GM23338 (cell line): ENCODE measurements around the gene TOM1L2.

ENCODE experiments used
- JUNB ChIP-seq: IDR thresholded peaks from one replicate; pipeline ENCODE4 v1.6.1; 2016; ENCODE audit warnings: antibody characterized with exemption; ENCODE audit not compliant: unreplicated experiment
- TF ChIP-seq, protein P1 (sequence below), 2 experiments: fragments of 200-600 bp in 1 of 2; sonication (generic) in 1 of 2; conservative IDR thresholded peaks; 2 replicates each; pipeline versions ENCODE4 v1.5.1 to v1.6.1; 2016 to 2017; ENCODE audit warnings: antibody characterized with exemption in 2 of 2, low read depth in 2 of 2, mild to moderate bottlenecking in 2 of 2, moderate library complexity in 1 of 2

DNA sequence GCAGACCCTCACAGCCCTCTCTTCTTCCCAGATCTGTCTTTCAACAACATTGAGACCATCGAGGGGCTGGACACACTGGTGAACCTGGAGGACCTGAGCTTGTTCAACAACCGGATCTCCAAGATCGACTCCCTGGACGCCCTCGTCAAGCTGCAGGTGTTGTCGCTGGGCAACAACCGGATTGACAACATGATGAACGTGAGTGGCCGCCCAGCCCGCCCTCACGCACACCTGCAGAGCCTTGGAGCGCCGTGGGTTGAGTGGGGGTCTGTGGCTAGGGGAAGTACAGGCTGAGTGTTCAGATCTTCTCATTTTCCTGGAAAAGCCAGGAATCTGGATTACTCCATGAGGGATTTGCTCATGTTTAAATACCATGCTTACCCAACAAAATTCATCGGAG, 15.7 kb upstream of the TOM1L2 start:
- TF ChIP-seq, protein P1, sequence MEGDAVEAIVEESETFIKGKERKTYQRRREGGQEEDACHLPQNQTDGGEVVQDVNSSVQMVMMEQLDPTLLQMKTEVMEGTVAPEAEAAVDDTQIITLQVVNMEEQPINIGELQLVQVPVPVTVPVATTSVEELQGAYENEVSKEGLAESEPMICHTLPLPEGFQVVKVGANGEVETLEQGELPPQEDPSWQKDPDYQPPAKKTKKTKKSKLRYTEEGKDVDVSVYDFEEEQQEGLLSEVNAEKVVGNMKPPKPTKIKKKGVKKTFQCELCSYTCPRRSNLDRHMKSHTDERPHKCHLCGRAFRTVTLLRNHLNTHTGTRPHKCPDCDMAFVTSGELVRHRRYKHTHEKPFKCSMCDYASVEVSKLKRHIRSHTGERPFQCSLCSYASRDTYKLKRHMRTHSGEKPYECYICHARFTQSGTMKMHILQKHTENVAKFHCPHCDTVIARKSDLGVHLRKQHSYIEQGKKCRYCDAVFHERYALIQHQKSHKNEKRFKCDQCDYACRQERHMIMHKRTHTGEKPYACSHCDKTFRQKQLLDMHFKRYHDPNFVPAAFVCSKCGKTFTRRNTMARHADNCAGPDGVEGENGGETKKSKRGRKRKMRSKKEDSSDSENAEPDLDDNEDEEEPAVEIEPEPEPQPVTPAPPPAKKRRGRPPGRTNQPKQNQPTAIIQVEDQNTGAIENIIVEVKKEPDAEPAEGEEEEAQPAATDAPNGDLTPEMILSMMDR (conservative IDR thresholded peaks at IDR 0.05; ENCODE audit: low read depth in 2 of 2) = no peak
- no peak for TF ChIP-seq JUNB
